HepG2 (cell line): ENCODE data around the gene NUP62. TPM values are rescaled to one million over a fixed set of nuclear protein-coding genes. Genes with fewer than 3 reads are reported as not detected.

ENCODE experiments used
- ATAC-seq: fragments of 200-7000 bp; cut with Tn5 transposase; 3 replicates; pipeline ENCODE4 v1.9.1; 2020; ENCODE audit warnings: mild to moderate bottlenecking, moderate library complexity
- BruUV-seq: library from RNA; stranded (reverse); fragments of 400-500 nt; replicated peaks from 2 replicates; lab custom pipeline; 2021; lab: Mats Ljungman, UMichigan
- CTCF ChIA-PET: fragments of 300-600 bp; formaldehyde crosslinking; extraction: SDS; loops from one replicate; lab custom pipeline; 2021; ENCODE audit warnings: low total read pairs, inconsistent platforms, low intra/inter-chr PET ratio; lab: Yijun Ruan, JAX
- POLR2A ChIA-PET: fragments of 350-600 bp; sonication (Branson Sonifier 250); formaldehyde crosslinking; loops from one replicate; lab custom pipeline; 2020; ENCODE audit warnings: antibody characterized with exemption, inconsistent platforms; lab: Yijun Ruan, JAX
- DNase-seq: peaks from one replicate; pipeline ENCODE4 v3.0.0-alpha.2; 2015; ENCODE audit warnings: low spot score
- FAIRE-seq: peaks from 3 replicates; lab custom pipeline; 2011; peaks lifted over from hg19 to GRCh38; lab: Jason Lieb, UNC
- H2AFZ ChIP-seq: one replicate; pipeline ENCODE4 v1.6.1; 2011; ENCODE audit warnings: low read length, inconsistent platforms
- H3K27ac ChIP-seq: fragments of 300-600 bp; 3 replicates; pipeline ENCODE4 v1.8.0; 2011; ENCODE audit warnings: mixed run types, mild to moderate bottlenecking, mixed read lengths, low read length, inconsistent platforms; ENCODE audit not compliant: insufficient read depth; ENCODE audit errors: extremely low read length
- H3K27me3 ChIP-seq, 2 experiments: fragments of 200-600 bp in 1 of 2; 2 replicates in 1 of 2; 3 replicates in 1 of 2; pipeline versions ENCODE4 v1.6.0 to v1.8.0; 2011; ENCODE audit warnings: low read length in 2 of 2, mild to moderate bottlenecking in 2 of 2, moderate library complexity in 2 of 2, inconsistent platforms in 1 of 2; ENCODE audit not compliant: insufficient read depth in 2 of 2, control insufficient read depth in 1 of 2
- H3K36me3 ChIP-seq, 2 experiments: fragments of 200-600 bp in 1 of 2; replicated peaks in 1 of 2; 2 replicates in 1 of 2; 3 replicates in 1 of 2; pipeline versions ENCODE4 v1.5.1 to v1.8.0; 2011; ENCODE audit warnings: low read length in 2 of 2, inconsistent platforms in 1 of 2; ENCODE audit not compliant: insufficient read depth in 2 of 2, control insufficient read depth in 1 of 2
- H3K4me1 ChIP-seq: 2 replicates; pipeline ENCODE4 v1.5.1; 2012; ENCODE audit warnings: low read length, inconsistent platforms; ENCODE audit not compliant: insufficient read depth
- H3K4me2 ChIP-seq: 2 replicates; pipeline ENCODE4 v1.6.0; 2011; ENCODE audit warnings: low read depth, low read length, inconsistent platforms
- H3K4me3 ChIP-seq, 3 experiments: fragments of 200-600 bp in 1 of 3; sonication (generic), shearing (Covaris generic) in 1 of 3; replicated peaks in 1 of 3; 2 replicates each; pipeline ENCODE4 v1.5.1; 2011 to 2016; ENCODE audit warnings: low read length in 3 of 3, inconsistent platforms in 2 of 3, low read depth in 2 of 3, mild to moderate bottlenecking in 2 of 3, control low read depth in 1 of 3, mixed read lengths in 1 of 3; ENCODE audit not compliant: insufficient read depth in 1 of 3
- H3K79me2 ChIP-seq: one replicate; pipeline ENCODE4 v1.6.1; 2011; ENCODE audit warnings: low read length, inconsistent platforms; ENCODE audit not compliant: insufficient read depth
- H3K9ac ChIP-seq: 2 replicates; pipeline ENCODE4 v1.6.0; 2011; ENCODE audit warnings: mild to moderate bottlenecking, low read depth, low read length, inconsistent platforms; ENCODE audit not compliant: insufficient read depth
- H3K9me3 ChIP-seq: 2 replicates; pipeline ENCODE4 v1.5.1; 2012; ENCODE audit warnings: mild to moderate bottlenecking, low read length
- H4K20me1 ChIP-seq: 2 replicates; pipeline ENCODE4 v1.6.0; 2011; ENCODE audit warnings: inconsistent platforms, mild to moderate bottlenecking, low read length, moderate library complexity; ENCODE audit not compliant: insufficient read depth
- ADNP ChIP-seq: sonication (generic); formaldehyde crosslinking; IDR thresholded peaks from 2 replicates; pipeline ENCODE4 v1.4.0; 2020; ENCODE audit warnings: missing genetic modification reagents
- ASH2L ChIP-seq: fragments of 300-600, 200-600 bp; sonication (generic); IDR thresholded peaks from 2 replicates; pipeline ENCODE4 v1.7.0; 2017; ENCODE audit warnings: low read depth, mild to moderate bottlenecking, moderate library complexity, mixed read lengths, low read length; ENCODE audit not compliant: insufficient read length
- CHD4 ChIP-seq: fragments of 200-600 bp; sonication (generic); IDR thresholded peaks from 2 replicates; pipeline ENCODE4 v1.7.0; 2017; ENCODE audit warnings: mild to moderate bottlenecking, low read length, borderline replicate concordance
- KDM1A ChIP-seq: IDR thresholded peaks from 2 replicates; pipeline ENCODE4 v1.6.1; 2016; ENCODE audit warnings: missing compliant biosample characterization
- RBAK ChIP-seq: sonication (generic); formaldehyde crosslinking; IDR thresholded peaks from 2 replicates; pipeline ENCODE4 v1.5.1; 2020; ENCODE audit warnings: mild to moderate bottlenecking, missing genetic modification reagents
- TBX2 ChIP-seq: sonication (generic); formaldehyde crosslinking; IDR thresholded peaks from 2 replicates; pipeline ENCODE4 v1.5.0; 2020; ENCODE audit warnings: missing genetic modification reagents, mild to moderate bottlenecking, borderline replicate concordance
- WIZ ChIP-seq: sonication (generic); formaldehyde crosslinking; IDR thresholded peaks from 2 replicates; pipeline ENCODE4 v1.5.1; 2020; ENCODE audit warnings: mild to moderate bottlenecking, missing genetic modification reagents
- ZEB1 ChIP-seq: IDR thresholded peaks from 2 replicates; pipeline ENCODE4 v1.6.1; 2012; ENCODE audit warnings: mild to moderate bottlenecking, low read depth, inconsistent platforms; ENCODE audit not compliant: insufficient replicate concordance
- ZNF337 ChIP-seq: sonication (generic); formaldehyde crosslinking; IDR thresholded peaks from 2 replicates; pipeline ENCODE4 v1.5.1; 2020; ENCODE audit warnings: missing genetic modification reagents, low read depth, mild to moderate bottlenecking, borderline replicate concordance
- ZNF558 ChIP-seq: sonication (generic); formaldehyde crosslinking; IDR thresholded peaks from 2 replicates; pipeline ENCODE4 v1.9.0; 2022; ENCODE audit warnings: mild to moderate bottlenecking, missing genetic modification reagents, borderline replicate concordance
- ZNF567 ChIP-seq: sonication (generic); formaldehyde crosslinking; IDR thresholded peaks from 2 replicates; pipeline ENCODE4 v1.8.1; 2023; ENCODE audit warnings: mild to moderate bottlenecking, missing genetic modification reagents, borderline replicate concordance
- ZNF709 ChIP-seq: sonication (generic); formaldehyde crosslinking; IDR thresholded peaks from 2 replicates; pipeline ENCODE4 v1.5.0; 2020; ENCODE audit warnings: mild to moderate bottlenecking, missing genetic modification reagents
- ZNF782 ChIP-seq: sonication (generic); formaldehyde crosslinking; IDR thresholded peaks from 2 replicates; pipeline ENCODE4 v1.4.0; 2020; ENCODE audit warnings: missing genetic modification reagents, mild to moderate bottlenecking, borderline replicate concordance
- WGBS: methylation state at CpG from one replicate; pipeline ENCODE4 v1.1.6; 2017; ENCODE audit warnings: low lambda C conversion rate; 5-methylcytosine and 5-hydroxymethylcytosine counted together
- in situ Hi-C: cut with HindIII; loops from 2 replicates; pipeline ENCODE4 v1.10.0; 2017; ENCODE audit warnings: low pct_unique_long_range_greater_than_20kb; ENCODE audit not compliant: extremely low pct_ligation_motif_present
- intact Hi-C: fragments of 100-400 bp; cut with micrococcal nuclease; formaldehyde crosslinking; loops from one replicate; pipeline ENCODE4 v1.10.0; 2022; ENCODE audit not compliant: unreplicated experiment
- polyA plus RNA-seq, 8 experiments: library from polyadenylated mRNA; depleted of rRNA in 3 of 8; stranded (reverse) in 7 of 8; unstranded in 1 of 8; fragments of >200 nt; fragmentation: Illumina TruSeq in 4 of 8; extraction: Trizol in 4 of 8; gene quantifications; 2 replicates each; pipeline versions ENCODE4 v1.2.1 to v1.2.3, GENCODE V29; 2011 to 2016; ENCODE audit warnings: low read depth in 4 of 8, missing spikeins in 1 of 8, mixed read lengths in 1 of 8; ENCODE audit not compliant: insufficient read depth in 1 of 8
- total RNA-seq, 5 experiments: library from RNA; depleted of rRNA; stranded (reverse); fragments of >200 nt; fragmentation: Illumina TruSeq; extraction: Trizol; gene quantifications; 2 replicates each; pipeline ENCODE4 v1.2.3, GENCODE V29; 2016; ENCODE audit warnings: low read depth in 1 of 5
- TF ChIP-seq, protein P1 (sequence below): sonication (generic); formaldehyde crosslinking; IDR thresholded peaks from 2 replicates; pipeline ENCODE4 v1.5.0; 2020; ENCODE audit warnings: mild to moderate bottlenecking, missing genetic modification reagents, borderline replicate concordance
- TF ChIP-seq, protein P2 (sequence below): sonication (generic); formaldehyde crosslinking; IDR thresholded peaks from 2 replicates; pipeline ENCODE4 v1.5.0; 2020; ENCODE audit warnings: missing genetic modification reagents

NUP62 gene
- total and polyA plus RNA-seq, 2 of the 13 experiments (the other 11 are each of a cell fraction or from before 2014, with no cell fraction given): 16.5 to 41.5 TPM

DNA sequence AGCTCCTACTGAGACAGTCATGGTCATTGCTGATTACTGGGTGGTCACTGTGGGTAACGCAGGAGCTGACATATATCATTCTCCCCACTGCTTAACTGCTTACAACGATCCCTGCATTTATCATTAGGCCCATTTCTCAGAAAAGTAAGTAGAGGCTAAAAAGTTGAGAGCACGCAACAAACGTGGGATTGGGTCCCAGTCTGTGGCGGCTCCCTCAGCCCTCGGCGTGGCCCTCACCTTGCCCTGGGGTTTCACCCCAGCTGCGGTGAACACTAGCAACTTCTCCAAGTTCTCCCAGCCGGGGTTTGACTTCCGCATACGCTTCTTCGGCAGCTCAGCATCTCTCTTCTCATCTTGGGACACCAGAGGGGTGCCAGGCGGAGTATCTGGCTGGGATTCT is 64.4 kb downstream of the NUP62 start:
- H3K4me2 ChIP-seq: peak overlapping the region; percentile 94; the same call in 1 of the 2 replicates
- POLR2A ChIA-PET: interaction anchor here (0.7 to 2.4 kb wide), 7 partner anchors 12 to 188 kb away, joined by 3 to 24 read pairs (median 4); partner anchors contain the start of genes AKT1S1, ATF5, NUP62 and PTOV1
- FAIRE-seq: no peak
- H3K9me3 ChIP-seq: no peaks in the 10 kb centered on the region
- no peaks in the 10 kb centered on the region; a peak in 1 of 5 replicates for H3K27me3 ChIP-seq
- H3K79me2 ChIP-seq: peaks cover 16% of the 10 kb centered on the region
- peak overlapping the region in 1 of 3 experiments; percentile 92; a peak in 2 of 6 replicates for H3K4me3 ChIP-seq
- in situ Hi-C loops: no loop called here
- no peak overlapping the region for H3K27ac ChIP-seq
- peaks cover 44% of the 10 kb centered on the region for H3K4me1 ChIP-seq
- H4K20me1 ChIP-seq: peaks cover 6% of the 10 kb centered on the region
- DNase-seq: no peak
- CTCF ChIA-PET: no interaction called here
- no peak overlapping the region for H3K9ac ChIP-seq
- H2AFZ ChIP-seq: no peak overlapping the region
- peaks cover 10 to 32% of the 10 kb centered on the region in 2 experiments for H3K36me3 ChIP-seq
- ATAC-seq: no peak
- BruUV-seq: no TSS peak
- intact Hi-C loops: no loop called here
- 88% methylated on average over 10 of the region's 13 CpGs for WGBS
- TF ChIP-seq ZEB1 (no peak), RBAK (CRISPR knock-in tag) (no peak), WIZ (no peak), ADNP (CRISPR knock-in tag) (peak; percentile 31; the same call in 1 of the 2 replicates), ZNF558 (CRISPR knock-in tag) (no peak), KDM1A (CRISPR knock-in tag) (no peak), ZNF567 (CRISPR knock-in tag) (no peak), ZNF337 (CRISPR knock-in tag) (no peak), ASH2L (peak; percentile 31), CHD4 (peak; percentile 36; the same call in 1 of the 2 replicates), TBX2 (CRISPR knock-in tag) (no peak), ZNF782 (CRISPR knock-in tag) (no peak), ZNF709 (CRISPR knock-in tag) (no peak)
- TF ChIP-seq, protein P1, sequence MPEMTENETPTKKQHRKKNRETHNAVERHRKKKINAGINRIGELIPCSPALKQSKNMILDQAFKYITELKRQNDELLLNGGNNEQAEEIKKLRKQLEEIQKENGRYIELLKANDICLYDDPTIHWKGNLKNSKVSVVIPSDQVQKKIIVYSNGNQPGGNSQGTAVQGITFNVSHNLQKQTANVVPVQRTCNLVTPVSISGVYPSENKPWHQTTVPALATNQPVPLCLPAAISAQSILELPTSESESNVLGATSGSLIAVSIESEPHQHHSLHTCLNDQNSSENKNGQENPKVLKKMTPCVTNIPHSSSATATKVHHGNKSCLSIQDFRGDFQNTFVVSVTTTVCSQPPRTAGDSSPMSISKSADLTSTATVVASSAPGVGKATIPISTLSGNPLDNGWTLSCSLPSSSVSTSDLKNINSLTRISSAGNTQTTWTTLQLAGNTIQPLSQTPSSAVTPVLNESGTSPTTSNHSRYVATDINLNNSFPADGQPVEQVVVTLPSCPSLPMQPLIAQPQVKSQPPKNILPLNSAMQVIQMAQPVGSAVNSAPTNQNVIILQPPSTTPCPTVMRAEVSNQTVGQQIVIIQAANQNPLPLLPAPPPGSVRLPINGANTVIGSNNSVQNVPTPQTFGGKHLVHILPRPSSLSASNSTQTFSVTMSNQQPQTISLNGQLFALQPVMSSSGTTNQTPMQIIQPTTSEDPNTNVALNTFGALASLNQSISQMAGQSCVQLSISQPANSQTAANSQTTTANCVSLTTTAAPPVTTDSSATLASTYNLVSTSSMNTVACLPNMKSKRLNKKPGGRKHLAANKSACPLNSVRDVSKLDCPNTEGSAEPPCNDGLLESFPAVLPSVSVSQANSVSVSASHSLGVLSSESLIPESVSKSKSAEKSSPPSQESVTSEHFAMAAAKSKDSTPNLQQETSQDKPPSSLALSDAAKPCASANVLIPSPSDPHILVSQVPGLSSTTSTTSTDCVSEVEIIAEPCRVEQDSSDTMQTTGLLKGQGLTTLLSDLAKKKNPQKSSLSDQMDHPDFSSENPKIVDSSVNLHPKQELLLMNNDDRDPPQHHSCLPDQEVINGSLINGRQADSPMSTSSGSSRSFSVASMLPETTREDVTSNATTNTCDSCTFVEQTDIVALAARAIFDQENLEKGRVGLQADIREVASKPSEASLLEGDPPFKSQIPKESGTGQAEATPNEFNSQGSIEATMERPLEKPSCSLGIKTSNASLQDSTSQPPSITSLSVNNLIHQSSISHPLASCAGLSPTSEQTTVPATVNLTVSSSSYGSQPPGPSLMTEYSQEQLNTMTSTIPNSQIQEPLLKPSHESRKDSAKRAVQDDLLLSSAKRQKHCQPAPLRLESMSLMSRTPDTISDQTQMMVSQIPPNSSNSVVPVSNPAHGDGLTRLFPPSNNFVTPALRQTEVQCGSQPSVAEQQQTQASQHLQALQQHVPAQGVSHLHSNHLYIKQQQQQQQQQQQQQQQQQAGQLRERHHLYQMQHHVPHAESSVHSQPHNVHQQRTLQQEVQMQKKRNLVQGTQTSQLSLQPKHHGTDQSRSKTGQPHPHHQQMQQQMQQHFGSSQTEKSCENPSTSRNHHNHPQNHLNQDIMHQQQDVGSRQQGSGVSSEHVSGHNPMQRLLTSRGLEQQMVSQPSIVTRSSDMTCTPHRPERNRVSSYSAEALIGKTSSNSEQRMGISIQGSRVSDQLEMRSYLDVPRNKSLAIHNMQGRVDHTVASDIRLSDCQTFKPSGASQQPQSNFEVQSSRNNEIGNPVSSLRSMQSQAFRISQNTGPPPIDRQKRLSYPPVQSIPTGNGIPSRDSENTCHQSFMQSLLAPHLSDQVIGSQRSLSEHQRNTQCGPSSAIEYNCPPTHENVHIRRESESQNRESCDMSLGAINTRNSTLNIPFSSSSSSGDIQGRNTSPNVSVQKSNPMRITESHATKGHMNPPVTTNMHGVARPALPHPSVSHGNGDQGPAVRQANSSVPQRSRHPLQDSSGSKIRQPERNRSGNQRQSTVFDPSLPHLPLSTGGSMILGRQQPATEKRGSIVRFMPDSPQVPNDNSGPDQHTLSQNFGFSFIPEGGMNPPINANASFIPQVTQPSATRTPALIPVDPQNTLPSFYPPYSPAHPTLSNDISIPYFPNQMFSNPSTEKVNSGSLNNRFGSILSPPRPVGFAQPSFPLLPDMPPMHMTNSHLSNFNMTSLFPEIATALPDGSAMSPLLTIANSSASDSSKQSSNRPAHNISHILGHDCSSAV: no peak
- TF ChIP-seq, protein P2, sequence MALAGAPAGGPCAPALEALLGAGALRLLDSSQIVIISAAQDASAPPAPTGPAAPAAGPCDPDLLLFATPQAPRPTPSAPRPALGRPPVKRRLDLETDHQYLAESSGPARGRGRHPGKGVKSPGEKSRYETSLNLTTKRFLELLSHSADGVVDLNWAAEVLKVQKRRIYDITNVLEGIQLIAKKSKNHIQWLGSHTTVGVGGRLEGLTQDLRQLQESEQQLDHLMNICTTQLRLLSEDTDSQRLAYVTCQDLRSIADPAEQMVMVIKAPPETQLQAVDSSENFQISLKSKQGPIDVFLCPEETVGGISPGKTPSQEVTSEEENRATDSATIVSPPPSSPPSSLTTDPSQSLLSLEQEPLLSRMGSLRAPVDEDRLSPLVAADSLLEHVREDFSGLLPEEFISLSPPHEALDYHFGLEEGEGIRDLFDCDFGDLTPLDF (CRISPR knock-in tag): no peak
